D721Med (cell line): Measurements from ENCODE around the gene GATA6.
"Not testable (repeated sequence)": the region's sequence is repeated elsewhere in the genome, so short reads cannot be mapped to it uniquely, and the experiment has no call there.

Experiments
- DNase-seq: peaks from one replicate; pipeline ENCODE4 v3.0.0; 2011; ENCODE audit warnings: low spot score; ENCODE audit not compliant: insufficient read length
- FAIRE-seq: peaks from 2 replicates; lab custom pipeline; 2011; peaks lifted over from hg19 to GRCh38; lab: Jason Lieb, UNC
- TF ChIP-seq, protein P1 (sequence below): IDR thresholded peaks from 2 replicates; pipeline ENCODE4 v1.5.1; 2012; ENCODE audit warnings: mild to moderate bottlenecking, control low read depth; ENCODE audit not compliant: insufficient read depth; ENCODE audit errors: missing control alignments

The GATA6 gene

DNA sequence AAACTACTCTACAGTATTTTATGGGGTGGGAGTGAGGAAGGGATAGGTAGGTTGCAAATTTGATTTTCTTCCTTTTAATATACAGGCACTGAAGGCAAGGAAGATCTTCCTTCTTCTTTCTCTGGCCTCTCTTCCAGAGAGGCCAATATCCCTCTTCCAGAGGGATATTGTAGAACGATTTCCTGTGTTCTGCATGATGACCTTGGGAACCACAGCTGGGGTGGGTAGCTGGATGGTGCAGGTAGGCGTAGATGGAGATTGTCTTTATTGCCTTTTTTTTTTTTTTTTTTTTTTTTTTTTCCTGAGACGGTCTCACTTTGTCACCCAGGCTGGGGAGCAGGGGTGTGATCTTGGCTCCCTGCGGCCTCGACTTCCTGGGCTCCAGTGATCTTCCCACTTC is 49.4 kb downstream of the GATA6 start:
- no peak for FAIRE-seq

DNA sequence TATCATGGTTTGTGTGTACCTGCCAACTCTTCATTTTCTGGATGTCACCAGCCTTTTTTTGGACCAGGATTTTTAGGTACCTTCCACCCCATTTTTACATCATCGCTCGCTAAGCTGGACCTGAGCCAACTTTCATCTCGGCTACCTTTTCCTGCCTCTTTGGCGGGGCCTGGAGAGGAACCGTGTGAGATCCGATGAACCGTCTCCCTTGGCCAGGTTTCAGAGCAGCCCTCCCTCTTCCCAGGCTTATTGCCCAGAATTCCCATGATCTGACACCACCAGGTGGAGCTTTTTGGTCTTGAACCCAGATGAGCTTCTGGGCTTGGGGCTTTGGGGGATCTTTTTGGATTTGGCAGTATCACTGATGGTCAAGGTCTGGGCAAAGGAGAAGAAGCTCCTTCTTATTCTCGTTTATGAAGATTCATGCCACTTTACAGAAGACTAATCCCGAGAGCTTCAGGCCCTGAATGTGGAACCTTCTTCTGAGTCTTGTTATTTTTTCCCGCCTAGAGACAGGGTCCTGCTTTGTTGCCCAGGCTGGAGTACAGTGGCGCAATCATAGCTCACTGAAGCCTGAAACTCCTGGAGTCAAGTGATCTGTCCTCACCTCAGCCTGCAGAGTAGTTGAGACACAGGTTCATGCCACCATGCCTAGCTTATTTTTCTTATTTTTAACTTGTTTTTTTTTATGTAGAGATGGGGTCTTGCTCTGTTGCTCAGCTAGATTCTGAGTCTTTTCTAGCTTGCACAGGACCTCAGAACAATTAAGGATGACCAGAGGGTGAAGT is 50.4 kb downstream of the GATA6 start:
- TF ChIP-seq, protein P1, sequence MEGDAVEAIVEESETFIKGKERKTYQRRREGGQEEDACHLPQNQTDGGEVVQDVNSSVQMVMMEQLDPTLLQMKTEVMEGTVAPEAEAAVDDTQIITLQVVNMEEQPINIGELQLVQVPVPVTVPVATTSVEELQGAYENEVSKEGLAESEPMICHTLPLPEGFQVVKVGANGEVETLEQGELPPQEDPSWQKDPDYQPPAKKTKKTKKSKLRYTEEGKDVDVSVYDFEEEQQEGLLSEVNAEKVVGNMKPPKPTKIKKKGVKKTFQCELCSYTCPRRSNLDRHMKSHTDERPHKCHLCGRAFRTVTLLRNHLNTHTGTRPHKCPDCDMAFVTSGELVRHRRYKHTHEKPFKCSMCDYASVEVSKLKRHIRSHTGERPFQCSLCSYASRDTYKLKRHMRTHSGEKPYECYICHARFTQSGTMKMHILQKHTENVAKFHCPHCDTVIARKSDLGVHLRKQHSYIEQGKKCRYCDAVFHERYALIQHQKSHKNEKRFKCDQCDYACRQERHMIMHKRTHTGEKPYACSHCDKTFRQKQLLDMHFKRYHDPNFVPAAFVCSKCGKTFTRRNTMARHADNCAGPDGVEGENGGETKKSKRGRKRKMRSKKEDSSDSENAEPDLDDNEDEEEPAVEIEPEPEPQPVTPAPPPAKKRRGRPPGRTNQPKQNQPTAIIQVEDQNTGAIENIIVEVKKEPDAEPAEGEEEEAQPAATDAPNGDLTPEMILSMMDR: no peak
- DNase-seq (no peak), FAIRE-seq (no peak)

More for the DNA sequence above, 49.4 kb downstream of the GATA6 start:
- no peak for DNase-seq
- TF ChIP-seq, protein P1: no peak

GRCh38 chr18:22220585-22220984 is 51.2 kb downstream of the GATA6 start:
- not testable (repeated sequence) for DNase-seq, FAIRE-seq

DNA sequence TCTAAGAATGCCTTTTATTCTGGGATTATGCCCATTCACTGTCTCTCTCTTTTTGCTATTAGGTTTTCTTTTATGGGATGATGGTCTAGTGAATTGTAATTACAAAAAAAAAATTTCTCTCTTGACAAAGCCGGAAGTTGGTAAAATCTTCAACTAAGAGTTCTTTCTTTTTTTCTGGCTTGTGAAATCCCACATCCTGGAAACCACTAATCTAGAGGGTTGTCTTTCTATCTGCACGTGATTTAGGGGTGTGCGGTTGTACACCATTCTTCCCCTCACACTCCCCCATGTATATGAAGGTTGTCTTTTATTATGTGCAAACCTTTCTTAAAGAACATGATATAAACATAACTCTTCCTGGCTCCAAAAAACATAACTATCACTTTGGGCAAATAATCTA is 52.0 kb downstream of the GATA6 start:
- FAIRE-seq: no peak
- DNase-seq: no peak
- TF ChIP-seq, protein P1: no peak

DNA sequence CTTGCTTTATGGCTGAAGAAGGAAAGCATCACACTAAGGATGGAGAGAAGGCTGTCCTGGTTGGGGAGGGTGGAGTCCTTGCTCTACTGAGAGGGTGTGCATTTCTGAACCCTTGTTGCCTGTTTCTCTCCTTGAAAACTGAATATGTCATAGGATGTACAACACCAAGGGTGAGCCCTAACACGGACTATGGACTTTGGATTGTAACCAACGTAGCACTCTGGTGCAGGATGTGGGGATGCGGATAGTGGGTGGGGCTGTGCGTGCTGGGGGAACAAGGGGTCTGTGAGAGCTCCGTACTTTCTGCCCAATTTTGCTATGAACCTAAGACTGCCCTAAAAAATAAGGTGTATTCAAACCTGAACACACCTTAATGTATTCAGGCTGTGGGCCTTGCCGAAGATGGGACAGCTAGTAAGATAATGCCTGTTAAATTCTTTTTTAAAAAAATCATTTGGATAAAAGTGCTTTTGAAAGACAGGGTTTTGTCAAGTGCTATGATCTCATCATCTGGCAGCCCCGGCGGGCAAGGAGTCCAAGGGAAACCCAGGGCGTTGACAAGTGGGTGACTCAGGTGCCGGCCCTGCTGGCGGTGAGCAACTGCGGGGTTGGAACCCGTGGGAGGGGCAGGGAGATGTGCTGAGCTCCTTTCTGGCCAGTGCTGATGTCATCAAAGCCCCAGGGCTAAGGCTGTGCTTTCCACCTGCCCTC is 54.0 kb downstream of the GATA6 start:
- FAIRE-seq (no peak), DNase-seq (no peak)

DNA sequence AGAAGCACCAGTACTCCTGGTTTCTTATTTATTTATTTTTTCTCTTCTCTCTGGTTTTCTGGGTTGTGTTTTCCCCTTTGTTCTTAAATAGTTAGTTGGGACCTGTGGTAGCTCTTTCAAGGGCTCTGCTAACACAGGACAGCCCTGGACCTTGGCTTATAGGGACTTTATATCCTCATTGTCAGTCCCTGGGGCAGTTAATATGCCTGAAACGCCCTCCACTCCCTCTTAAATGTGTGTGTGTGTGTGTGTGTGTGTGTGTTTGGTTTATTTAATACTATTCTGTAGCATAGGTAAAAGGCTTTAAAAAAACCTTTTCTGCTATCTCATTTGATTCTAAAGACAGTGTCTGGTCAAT is 54.6 kb downstream of the GATA6 start:
- TF ChIP-seq, protein P1: no peak

More for the DNA sequence above, 54.0 kb downstream of the GATA6 start:
- TF ChIP-seq, protein P1: no peak

DNA sequence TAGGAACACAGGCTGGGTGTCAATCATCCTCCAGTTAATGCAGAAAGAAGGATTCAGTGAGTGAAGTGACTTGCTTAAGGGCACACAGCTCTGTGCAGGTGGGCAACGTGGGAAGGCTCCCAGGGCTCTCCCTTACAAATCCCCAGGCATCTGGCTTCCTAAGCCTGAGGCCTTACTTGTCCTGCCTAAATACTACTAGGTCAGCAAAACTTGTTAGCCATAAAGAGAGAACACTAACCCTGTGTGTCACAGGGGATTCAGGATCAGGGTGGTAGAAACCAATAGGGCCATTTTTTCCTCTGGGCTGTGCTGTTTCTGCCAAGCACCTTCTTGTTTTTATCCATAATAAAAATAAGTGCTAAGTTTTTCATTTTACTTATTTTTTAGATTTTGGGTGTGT is 55.0 kb downstream of the GATA6 start:
- FAIRE-seq: no peak
- no peak for DNase-seq
- TF ChIP-seq, protein P1: no peak

More for the DNA sequence above, 54.6 kb downstream of the GATA6 start:
- DNase-seq: no peak
- FAIRE-seq: no peak
